ENCODE results near the gene CYLD.
A peak's percentile ranks its signal among the peaks of the same experiment; 100 is the strongest.

CYLD gene

GRCh38 chr16:50800074-50800473, 58.2 kb downstream of the CYLD start:
- H3K4me3 ChIP-seq (ENCODE audit: low read length), result no peak overlapping the region
- no peak for DNase-seq (ENCODE audit: low read depth)
- TF ChIP-seq CTCF (conservative IDR thresholded peaks at IDR 0.05; ENCODE audit: low read depth, low read length), result no peak

GRCh38 chr16:50801036-50801435, 59.1 kb downstream of the CYLD start:
- no peak overlapping the region for H3K4me3 ChIP-seq (ENCODE audit: low read length)
- no peak for DNase-seq (ENCODE audit: low read depth)
- no peak for TF ChIP-seq CTCF (conservative IDR thresholded peaks at IDR 0.05; ENCODE audit: low read depth, low read length)

GRCh38 chr16:50802000-50802399, 60.1 kb downstream of the CYLD start:
- no peak for TF ChIP-seq CTCF (conservative IDR thresholded peaks at IDR 0.05; ENCODE audit: low read depth, low read length)
- no peak overlapping the region for H3K4me3 ChIP-seq (ENCODE audit: low read length)
- peak; percentile 16 for DNase-seq (ENCODE audit: low read depth)

DNA sequence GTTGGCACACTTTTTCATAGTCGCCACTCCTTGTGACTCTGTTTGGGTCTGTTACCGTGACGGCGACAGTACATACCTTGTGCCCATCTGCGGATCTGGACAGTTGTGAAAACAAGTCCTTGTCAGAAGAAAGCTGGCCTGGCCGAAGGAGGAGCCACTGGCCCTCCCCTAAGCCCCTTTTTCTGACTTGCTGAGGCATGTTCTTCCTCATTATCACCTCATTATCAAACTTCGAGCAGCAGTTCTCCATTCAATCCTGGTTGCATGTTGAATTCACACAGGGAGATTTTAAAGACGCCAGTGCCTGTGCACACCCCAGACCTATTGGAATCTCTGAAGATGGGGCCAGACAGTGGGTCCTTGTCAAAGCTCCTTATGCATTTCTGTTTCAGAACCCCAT, 61.1 kb downstream of the CYLD start:
- TF ChIP-seq CTCF (conservative IDR thresholded peaks at IDR 0.05; ENCODE audit: low read depth, low read length), result no peak
- no peak overlapping the region for H3K4me3 ChIP-seq (ENCODE audit: low read length)
- no peak for DNase-seq (ENCODE audit: low read depth)

- H3K4me3 ChIP-seq (ENCODE audit: low read length), result no peak overlapping the region
- no peak for TF ChIP-seq CTCF (conservative IDR thresholded peaks at IDR 0.05; ENCODE audit: low read depth, low read length)
- DNase-seq (ENCODE audit: low read depth), result no peak
These were observed 62.5 kb downstream of the CYLD start for GRCh38 chr16:50804290-50804907.

DNA sequence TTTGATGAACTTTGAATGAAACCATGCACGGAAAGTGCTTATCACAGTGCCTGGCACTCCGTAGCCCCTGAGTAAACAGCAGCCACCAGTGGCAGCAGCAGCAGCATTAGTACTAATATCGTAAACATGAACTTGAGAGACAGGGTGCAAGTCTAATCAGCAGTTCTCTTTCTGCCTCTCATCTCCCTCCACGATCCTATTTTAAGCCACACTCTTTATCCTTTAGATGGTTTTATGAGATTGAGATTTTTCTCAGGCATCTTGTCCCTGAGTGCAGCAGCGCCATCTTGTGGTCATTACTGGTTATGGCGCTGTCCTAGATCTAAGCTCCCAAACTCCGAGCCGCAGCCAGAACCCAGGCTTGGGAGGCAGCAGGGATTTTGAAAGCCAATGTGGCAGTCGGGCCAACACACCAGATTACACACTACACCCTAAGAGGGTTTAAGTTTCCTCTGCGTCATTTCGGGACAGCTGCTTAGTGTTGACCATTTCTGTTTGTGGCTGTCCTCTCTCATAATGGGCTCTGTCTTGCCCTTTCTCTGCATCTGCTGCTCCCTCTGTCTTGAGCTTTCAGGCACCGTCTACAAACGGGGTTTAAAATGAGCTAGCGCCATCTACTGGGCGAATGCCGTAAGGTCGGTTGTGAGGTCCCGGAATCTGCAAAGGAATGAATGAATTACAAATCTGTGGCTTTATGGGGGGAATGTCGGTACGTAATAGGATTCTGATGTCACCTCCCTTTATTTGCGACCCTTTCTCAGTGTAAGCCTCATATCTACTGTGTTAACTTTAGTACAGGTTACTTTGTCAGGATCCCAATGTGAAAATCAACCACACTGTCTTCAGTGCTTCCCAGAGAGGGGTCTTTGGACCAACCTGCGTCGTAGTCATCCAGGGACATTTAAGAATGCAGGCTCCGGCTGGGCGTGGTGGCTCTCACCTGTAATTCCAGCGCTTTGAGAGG, 64.5 kb downstream of the CYLD start:
- TF ChIP-seq CTCF (conservative IDR thresholded peaks at IDR 0.05; ENCODE audit: low read depth, low read length), result peak; percentile 84
- peak; percentile 55 for DNase-seq (ENCODE audit: low read depth)
- H3K4me3 ChIP-seq (ENCODE audit: low read length), result peak overlapping the region; percentile 44
